Occipital lobe (tissue), 2 donors: ENCODE data around the gene CELSR2. TPM values are rescaled to one million over a fixed set of nuclear protein-coding genes. Genes with fewer than 3 reads are reported as not detected.
"Not testable (repeated sequence)": the region's sequence is repeated elsewhere in the genome, so short reads cannot be mapped to it uniquely, and the experiment has no call there.

Experiments used
- DNase-seq: peaks from one replicate; lab custom pipeline; 2025; lab: John Stamatoyannopoulos, UW
- total RNA-seq: library from RNA; depleted of rRNA; stranded (reverse); fragments of >200 nt; gene quantifications from one replicate; pipeline ENCODE4 v1.2.3, GENCODE V29; 2014

Gene CELSR2
- total RNA-seq, 1 donor from 2014 or later = 41.8 TPM

- DNase-seq = no peak
These were observed 52.5 kb downstream of the CELSR2 start for GRCh38 chr1:109301874-109302273.

GRCh38 chr1:109304226-109304920 lies 55.0 kb downstream of the CELSR2 start:
- peak; percentile 86 for DNase-seq

GRCh38 chr1:109305991-109306390 lies 56.7 kb downstream of the CELSR2 start:
- not testable (repeated sequence) for DNase-seq

GRCh38 chr1:109306832-109307273 lies 57.5 kb downstream of the CELSR2 start, which contains the start of gene MYBPHL:
TSS of gene MYBPHL (minus strand) at chr1:109307011. CDS start at chr1:109306991, 20 bp downstream.
- DNase-seq = no peak

GRCh38 chr1:109307274-109308021 lies 58.1 kb downstream of the CELSR2 start:
- DNase-seq = peak; percentile 44

- no peak for DNase-seq
These were observed 60.0 kb downstream of the CELSR2 start for GRCh38 chr1:109309347-109309746.

- DNase-seq = no peak
These were observed 62.9 kb downstream of the CELSR2 start for GRCh38 chr1:109312246-109312645.

GRCh38 chr1:109312978-109313775 lies 63.8 kb downstream of the CELSR2 start:
- peak; percentile 74 for DNase-seq

GRCh38 chr1:109314795-109315194 lies 65.5 kb downstream of the CELSR2 start:
- no peak for DNase-seq

GRCh38 chr1:109315288-109315687 lies 65.9 kb downstream of the CELSR2 start:
- no peak for DNase-seq

GRCh38 chr1:109316506-109316905 lies 67.2 kb downstream of the CELSR2 start:
- no peak for DNase-seq

- DNase-seq = no peak
These were observed 69.8 kb downstream of the CELSR2 start for GRCh38 chr1:109319114-109319513.

GRCh38 chr1:109322974-109323373 lies 73.6 kb downstream of the CELSR2 start:
- peak; percentile 57 for DNase-seq

Other genes starting within 250 kb of the CELSR2 start
- 285 TPM for gene WDR47, start 207.4 kb upstream of the CELSR2 start, total RNA-seq
- gene TAF13, start 173.5 kb upstream of the CELSR2 start, total RNA-seq = 53.5 TPM
- 48.2 TPM for gene TMEM167B, start 158.8 kb upstream of the CELSR2 start, total RNA-seq
- 19.5 TPM for gene ELAPOR1, start 135.4 kb upstream of the CELSR2 start, total RNA-seq
- gene SARS1, start 35.6 kb upstream of the CELSR2 start, total RNA-seq = 153 TPM
- 11.4 TPM for gene PSRC1, start 33.6 kb downstream of the CELSR2 start, total RNA-seq
- not detected for gene MYBPHL, start 57.5 kb downstream of the CELSR2 start, total RNA-seq
- gene SORT1, start 148.4 kb downstream of the CELSR2 start, total RNA-seq = 48.2 TPM
- 34.6 TPM for gene PSMA5, start 176.9 kb downstream of the CELSR2 start, total RNA-seq
- not detected for gene SYPL2, start 217.0 kb downstream of the CELSR2 start, total RNA-seq
- gene ATXN7L2, start 234.4 kb downstream of the CELSR2 start, total RNA-seq = 4.1 TPM
- gene CYB561D1, start 244.6 kb downstream of the CELSR2 start, total RNA-seq = 6.7 TPM